Measurements from ENCODE around the gene ZNF692. TPM values are rescaled to one million over a fixed set of nuclear protein-coding genes. Genes with fewer than 3 reads are reported as not detected.

ZNF692 gene
- total and polyA plus RNA-seq, 2 of the 13 experiments (the other 11 are each of a cell fraction or from before 2014, with no cell fraction given): 27.3 to 45.8 TPM

GRCh38 chr1:248873993-248874533 is 15.2 kb upstream of the ZNF692 start (continued):
- TF ChIP-seq STAT6 (CRISPR knock-in tag; IDR thresholded peaks at IDR 0.05; ENCODE audit: borderline replicate concordance) (peak; percentile 65; the same call in 1 of the 2 replicates), TOPORS (CRISPR knock-in tag; IDR thresholded peaks at IDR 0.05) (0 out of 2 replicates have a peak, but pooled peaks have one; percentile 54), TFE3 (CRISPR knock-in tag; IDR thresholded peaks at IDR 0.05) (no peak), ZNF576 (CRISPR knock-in tag; IDR thresholded peaks at IDR 0.05) (no peak), DZIP1 (CRISPR knock-in tag; IDR thresholded peaks at IDR 0.05) (no peak), ZBTB20 (CRISPR knock-in tag; IDR thresholded peaks at IDR 0.05; ENCODE audit: borderline replicate concordance, low read depth) (peak; percentile 98; the same call in 1 of the 2 replicates), ATF7 (IDR thresholded peaks at IDR 0.05) (peak; percentile 54), ATF7 (CRISPR knock-in tag; IDR thresholded peaks at IDR 0.05) (no peak)

Data from HepG2 (cell line).